ENCODE measurements around the gene NR1H3. TPM values are rescaled to one million over a fixed set of nuclear protein-coding genes. Genes with fewer than 3 reads are reported as not detected.

Gene NR1H3
- total and polyA plus RNA-seq, 10 of the 15 experiments (the other 5 are each of a cell fraction or from before 2014, with no cell fraction given): 2.6 to 8.9 (median 4.5) TPM

GRCh38 chr11:47269829-47270305, 12.1 kb downstream of the NR1H3 start, which contains the start of gene MADD:
Gene MADD (plus strand): TSS chr11:47270133.
- Histone ChIP-seq H3K27me3 (replicated peaks in 1 of 2; ENCODE audit: control insufficient read depth in 2 of 2, insufficient read depth in 2 of 2, low read length in 1 of 2) (no peaks in the 10 kb centered on the region), H3K9ac (ENCODE audit: control insufficient read depth, insufficient read depth, low read length) (peak within 1 kb of the TSS; percentile 78), H3K9me3 (replicated peaks; ENCODE audit: control insufficient read depth, insufficient read depth, low read length) (no peaks in the 10 kb centered on the region), H4K20me1 (ENCODE audit: control insufficient read depth, insufficient read depth) (no peaks in the 10 kb centered on the region), H3K79me2 (ENCODE audit: control insufficient read depth, insufficient read depth, low read length) (peaks cover 35% of the 10 kb centered on the region), H3K4me1 (ENCODE audit: control insufficient read depth, insufficient read depth, low read length) (peaks cover 23% of the 10 kb centered on the region), H3K4me2 (ENCODE audit: control insufficient read depth, insufficient read depth) (peak within 1 kb of the TSS; percentile 98), H2AFZ (ENCODE audit: control insufficient read depth, low read depth, low read length) (peak within 1 kb of the TSS; percentile 94), H3K27ac (ENCODE audit: control insufficient read depth, insufficient read depth) (peak within 1 kb of the TSS; percentile 79), H3K4me3 (peak within 1 kb of the TSS; percentile 99), H3K36me3 (ENCODE audit: control insufficient read depth in 2 of 2, insufficient read depth in 2 of 2, low read length in 1 of 2) (peaks cover 3 to 4% of the 10 kb centered on the region in 2 experiments; a peak in 3 of 4 replicates)
- DNase-seq (ENCODE audit: low read depth, low spot score) (peak; percentile 55), FAIRE-seq (no peak), ATAC-seq (peak; percentile 91)
- intact Hi-C loops (cut with micrococcal nuclease; ENCODE audit: unreplicated experiment) (loop anchor here (1.0 to 2.0 kb wide), 3 partner anchors 56 to 139 kb away; partner anchors contain the start of genes DDB2 and SLC39A13), in situ Hi-C loops (cut with MboI) (no loop called here)
- no TSS peak for BruUV-seq (replicated peaks)
- ChIA-PET POLR2A (interaction anchor here (1.6 kb wide), 1 partner anchor 21 kb away, joined by 5 read pairs; the partner anchor contains the start of gene ACP2), RAD21 (ENCODE audit: unreplicated experiment) (interaction anchor here (1.4 to 2.1 kb wide), 3 partner anchors 55 to 142 kb away, joined by 4 to 15 read pairs (median 11); partner anchors contain the start of gene DDB2), SMC1A (ENCODE audit: uncharacterized antibody, unreplicated experiment) (no interaction called here), CTCF (interaction anchor here (1.4 to 3.9 kb wide), 5 partner anchors 12 to 184 kb away, joined by 5 to 38 read pairs (median 7); partner anchors contain the start of genes ACP2 and NR1H3)
- under 1% methylated on average over 55 of the region's 57 CpGs for WGBS (ENCODE audit: insufficient coverage, insufficient replicate concordance, low lambda C conversion rate, missing lambda C conversion rate)
- TF ChIP-seq BHLHE40 (IDR thresholded peaks at IDR 0.05; ENCODE audit: borderline replicate concordance in 1 of 2, low read depth in 2 of 2, low read length in 1 of 2): peak; percentile 87 to 96
- TF ChIP-seq RCOR1 (conservative IDR thresholded peaks at IDR 0.05; ENCODE audit: low read depth, low read length): no peak
- TF ChIP-seq, protein P1, sequence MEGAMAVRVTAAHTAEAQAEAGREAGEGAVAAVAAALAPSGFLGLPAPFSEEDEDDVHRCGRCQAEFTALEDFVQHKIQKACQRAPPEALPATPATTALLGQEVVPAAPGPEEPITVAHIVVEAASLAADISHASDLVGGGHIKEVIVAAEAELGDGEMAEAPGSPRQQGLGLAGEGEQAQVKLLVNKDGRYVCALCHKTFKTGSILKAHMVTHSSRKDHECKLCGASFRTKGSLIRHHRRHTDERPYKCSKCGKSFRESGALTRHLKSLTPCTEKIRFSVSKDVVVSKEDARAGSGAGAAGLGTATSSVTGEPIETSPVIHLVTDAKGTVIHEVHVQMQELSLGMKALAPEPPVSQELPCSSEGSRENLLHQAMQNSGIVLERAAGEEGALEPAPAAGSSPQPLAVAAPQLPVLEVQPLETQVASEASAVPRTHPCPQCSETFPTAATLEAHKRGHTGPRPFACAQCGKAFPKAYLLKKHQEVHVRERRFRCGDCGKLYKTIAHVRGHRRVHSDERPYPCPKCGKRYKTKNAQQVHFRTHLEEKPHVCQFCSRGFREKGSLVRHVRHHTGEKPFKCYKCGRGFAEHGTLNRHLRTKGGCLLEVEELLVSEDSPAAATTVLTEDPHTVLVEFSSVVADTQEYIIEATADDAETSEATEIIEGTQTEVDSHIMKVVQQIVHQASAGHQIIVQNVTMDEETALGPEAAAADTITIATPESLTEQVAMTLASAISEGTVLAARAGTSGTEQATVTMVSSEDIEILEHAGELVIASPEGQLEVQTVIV (IDR thresholded peaks at IDR 0.05; ENCODE audit: borderline replicate concordance, partially characterized antibody): no peak
- no peak for TF ChIP-seq YBX1 (IDR thresholded peaks at IDR 0.05)
- TF ChIP-seq ZNF687 (IDR thresholded peaks at IDR 0.05): peak; percentile 41
- peak; percentile 79 for TF ChIP-seq POLR2AphosphoS2 (IDR thresholded peaks at IDR 0.05; ENCODE audit: low read depth, low read length)
- TF ChIP-seq BCLAF1 (IDR thresholded peaks at IDR 0.05): peak; percentile 82
- TF ChIP-seq NR2F1 (conservative IDR thresholded peaks at IDR 0.05): peak; percentile 63
- no peak for TF ChIP-seq IKZF2 (IDR thresholded peaks at IDR 0.05)
- peak; percentile 30 for TF ChIP-seq NR2C1 (IDR thresholded peaks at IDR 0.05)
- TF ChIP-seq HDAC2 (IDR thresholded peaks at IDR 0.05): no peak
- no peak for TF ChIP-seq SMAD1 (IDR thresholded peaks at IDR 0.05; ENCODE audit: low read depth, partially characterized antibody)
- no peak for TF ChIP-seq SREBF2 (IDR thresholded peaks at IDR 0.05; ENCODE audit: low read length)
- TF ChIP-seq MXI1 (IDR thresholded peaks at IDR 0.05; ENCODE audit: low read depth, low read length): 0 out of 2 replicates have a peak, but pooled peaks have one; percentile 2
- TF ChIP-seq NBN (IDR thresholded peaks at IDR 0.05): peak; percentile 11; the same call in 1 of the 2 replicates
- TF ChIP-seq TARDBP (IDR thresholded peaks at IDR 0.05; ENCODE audit: borderline replicate concordance): no peak

All from GM12878 (cell line).